NCI-H2227 treated with DMSO at 0.1 percent for 48 hours (cell line): Measurements from ENCODE around the gene CCNYL1.
"Not testable (repeated sequence)": the region's sequence is repeated elsewhere in the genome, so short reads cannot be mapped to it uniquely, and the experiment has no call there.

Experiments used
- DNase-seq: peaks from one replicate; lab custom pipeline; 2025; lab: John Stamatoyannopoulos, UW

Gene CCNYL1

DNA sequence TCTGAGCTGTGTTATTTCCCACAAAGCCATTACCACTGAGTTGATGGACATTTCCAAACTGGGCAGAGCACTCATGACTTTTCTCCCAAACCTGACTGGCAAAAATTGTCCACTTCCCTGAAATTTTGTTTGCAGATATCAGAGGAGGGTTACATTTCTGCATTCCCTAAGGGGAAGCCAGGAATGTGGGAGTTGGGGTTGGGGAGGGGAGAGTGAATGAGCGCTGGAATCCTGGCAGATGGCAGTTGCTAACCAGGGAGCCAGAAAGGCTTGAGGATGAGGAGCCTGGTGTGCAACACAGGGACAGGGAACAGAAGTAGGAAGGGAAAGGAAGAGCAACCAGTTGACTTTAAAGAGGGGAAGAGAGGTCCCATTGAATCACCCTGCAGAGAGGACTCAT, 14.0 kb upstream of the CCNYL1 start:
- no peak for DNase-seq

DNA sequence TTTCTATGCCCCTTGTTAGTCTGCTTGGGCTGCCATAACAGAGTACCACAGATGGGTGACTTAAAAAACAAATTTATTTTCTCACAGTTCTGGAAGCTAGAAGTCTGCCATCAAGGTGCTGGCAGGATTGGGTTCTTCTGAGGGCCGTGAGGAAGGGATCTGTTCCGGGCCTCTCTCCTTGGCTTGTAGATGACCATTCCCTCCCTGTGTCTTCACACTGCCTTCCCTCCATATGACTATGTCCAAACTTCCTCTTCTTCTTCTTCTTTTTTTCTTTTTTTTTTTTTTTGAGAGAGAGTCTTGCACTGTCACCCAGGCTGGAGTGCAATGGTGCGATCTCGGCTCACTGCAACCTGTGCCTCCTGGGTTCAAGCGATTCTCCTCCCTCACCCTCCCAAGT, 13.1 kb upstream of the CCNYL1 start:
- DNase-seq: no peak

DNA sequence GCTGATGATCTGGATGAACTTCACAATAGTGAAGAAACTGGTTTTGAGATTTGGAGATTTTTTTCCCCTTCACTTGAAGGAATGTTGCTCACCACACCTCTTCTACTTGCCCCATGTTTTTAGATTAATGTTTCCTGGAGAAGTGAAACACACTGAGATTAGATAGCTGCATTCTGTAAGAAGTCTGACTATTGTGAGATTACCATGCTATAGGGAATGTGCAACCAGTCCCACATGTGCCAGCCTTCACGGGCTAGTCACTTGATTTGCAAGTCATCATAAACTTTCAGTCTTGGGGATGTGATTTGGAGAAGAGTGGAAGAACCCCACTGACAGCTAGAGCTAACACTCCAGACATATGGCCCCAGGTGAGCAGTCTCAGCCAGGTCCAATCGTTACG, 7.4 kb upstream of the CCNYL1 start:
- no peak for DNase-seq

- DNase-seq: no peak
Measured at GRCh38 chr2:207704671-207705070, 6.8 kb upstream of the CCNYL1 start.

GRCh38 chr2:207706936-207707860, 4.2 kb upstream of the CCNYL1 start:
- peak; percentile 43 for DNase-seq

DNA sequence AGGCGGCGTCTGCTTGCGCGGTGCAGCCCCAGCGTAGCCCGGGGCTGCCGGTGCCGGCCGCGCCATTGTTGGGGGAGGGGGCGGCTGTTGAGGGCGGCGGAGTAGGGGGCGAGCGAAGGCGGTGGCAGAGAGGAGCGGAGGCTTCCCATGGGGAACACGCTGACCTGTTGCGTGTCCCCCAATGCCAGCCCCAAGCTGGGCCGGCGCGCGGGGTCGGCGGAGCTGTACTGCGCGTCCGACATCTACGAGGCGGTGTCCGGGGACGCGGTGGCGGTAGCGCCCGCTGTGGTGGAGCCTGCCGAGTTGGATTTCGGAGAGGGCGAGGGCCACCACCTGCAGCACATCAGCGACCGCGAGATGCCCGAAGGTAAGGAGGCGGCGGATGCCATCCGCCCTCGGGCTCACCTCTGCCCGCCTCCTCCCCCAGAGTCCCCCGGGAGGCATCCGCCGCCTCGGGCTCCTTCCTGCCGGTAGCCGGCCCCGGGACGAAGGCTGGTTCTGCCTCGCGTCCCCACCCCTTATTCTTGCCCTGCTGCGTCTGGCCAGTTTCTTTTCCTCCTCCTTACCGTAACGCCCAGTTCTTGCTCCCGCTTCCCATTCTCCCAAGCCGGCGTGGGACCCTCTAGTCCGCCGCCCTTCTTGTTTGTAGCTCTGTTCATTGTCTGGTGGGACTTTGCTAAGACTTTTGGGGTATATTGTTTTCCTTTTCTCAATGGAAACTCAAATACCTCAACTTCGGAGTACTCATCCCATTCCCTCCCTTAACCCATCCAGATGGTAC, 500 bp downstream of the CCNYL1 start:
- peak; percentile 83 for DNase-seq

DNA sequence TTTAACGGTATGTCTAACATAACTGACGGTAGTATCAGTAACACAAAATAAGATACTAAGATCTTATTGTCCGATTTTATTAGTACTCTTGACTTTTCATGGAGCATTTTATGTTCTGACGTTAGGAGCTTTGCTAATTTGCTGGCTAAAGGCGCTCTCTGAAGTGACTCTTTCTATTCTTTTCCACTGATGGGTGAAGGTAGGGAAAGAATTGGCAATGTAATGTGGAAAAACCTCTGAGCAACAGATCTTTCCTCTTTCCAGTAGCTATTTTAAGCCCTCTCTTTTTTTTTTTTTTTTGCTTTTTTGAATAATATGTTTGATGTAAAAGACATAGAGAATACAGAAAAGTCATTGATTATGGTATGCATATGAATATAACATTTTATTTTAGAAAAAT, 4.6 kb downstream of the CCNYL1 start:
- DNase-seq: no peak

DNA sequence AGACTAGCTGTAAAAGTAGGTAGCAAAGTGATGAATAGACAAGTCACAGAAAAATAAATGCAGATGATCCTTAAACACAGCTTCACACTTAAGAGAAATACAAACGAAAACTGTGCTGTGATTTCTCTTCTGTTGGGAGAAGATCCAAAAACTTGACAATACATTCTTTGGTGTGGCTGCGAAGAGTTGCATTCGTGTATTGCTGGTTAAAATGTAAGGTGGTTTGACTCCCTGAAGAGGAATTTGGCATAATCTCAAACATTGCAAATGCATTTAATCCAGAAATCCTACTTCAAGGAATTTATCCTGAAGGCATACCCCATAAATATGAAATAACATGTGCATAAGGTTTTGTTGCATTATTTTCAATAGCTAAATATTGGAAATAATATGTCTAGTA, 7.1 kb downstream of the CCNYL1 start:
- DNase-seq: no peak

GRCh38 chr2:207719008-207719407, 7.6 kb downstream of the CCNYL1 start:
- no peak for DNase-seq

DNA sequence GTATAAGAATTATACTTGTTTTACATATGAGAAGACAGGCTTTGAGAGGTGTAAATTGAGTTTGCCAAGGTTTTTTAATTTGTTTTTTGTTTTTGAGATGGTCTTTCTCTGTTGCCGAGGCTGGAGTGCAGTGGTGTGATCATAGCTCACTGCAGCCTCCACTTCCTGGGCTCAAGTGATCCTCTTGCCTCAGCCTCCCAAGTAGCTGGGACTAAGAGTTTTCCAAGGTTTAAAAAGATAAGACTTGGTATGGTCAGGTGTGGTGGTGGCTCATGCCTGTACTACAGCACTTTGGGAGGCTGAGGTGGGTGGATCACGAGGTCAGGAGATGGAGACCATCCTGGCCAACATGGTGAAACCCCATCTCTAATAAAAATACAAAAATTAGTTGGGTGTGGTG, 8.2 kb downstream of the CCNYL1 start:
- not testable (repeated sequence) for DNase-seq

- no peak for DNase-seq
Measured at GRCh38 chr2:207720517-207721187, 9.2 kb downstream of the CCNYL1 start.

DNA sequence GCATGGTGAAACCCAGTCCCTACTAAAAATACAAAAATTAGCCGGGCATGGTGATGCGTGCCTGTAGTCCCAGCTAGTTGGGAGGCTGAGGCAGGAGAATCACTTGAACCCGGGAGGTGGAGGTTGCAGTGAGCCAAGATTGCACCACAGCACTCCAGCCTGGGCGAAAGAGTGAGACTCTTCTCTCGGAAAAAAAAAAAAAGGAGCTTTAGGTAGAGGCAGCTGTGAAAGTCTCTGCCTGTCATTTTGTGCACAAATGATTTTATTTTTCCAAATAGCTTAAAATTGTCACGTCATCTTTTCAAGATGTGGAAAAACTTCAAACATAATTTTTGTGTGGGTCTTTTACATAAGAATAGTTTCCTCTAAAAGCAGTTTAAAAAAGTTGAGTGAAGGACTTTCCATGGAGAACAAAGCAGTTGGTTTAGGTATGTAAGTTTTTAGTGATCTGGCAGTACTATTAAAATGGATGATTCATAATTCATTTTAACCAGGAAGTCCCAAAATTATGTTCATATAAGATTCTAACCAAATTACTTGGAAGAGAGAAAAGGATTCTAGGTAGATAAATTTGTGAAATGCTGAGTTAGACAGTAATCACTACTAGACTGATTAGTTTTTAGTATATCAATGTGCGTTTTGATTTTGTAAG, 11.5 kb downstream of the CCNYL1 start:
- no peak for DNase-seq

DNA sequence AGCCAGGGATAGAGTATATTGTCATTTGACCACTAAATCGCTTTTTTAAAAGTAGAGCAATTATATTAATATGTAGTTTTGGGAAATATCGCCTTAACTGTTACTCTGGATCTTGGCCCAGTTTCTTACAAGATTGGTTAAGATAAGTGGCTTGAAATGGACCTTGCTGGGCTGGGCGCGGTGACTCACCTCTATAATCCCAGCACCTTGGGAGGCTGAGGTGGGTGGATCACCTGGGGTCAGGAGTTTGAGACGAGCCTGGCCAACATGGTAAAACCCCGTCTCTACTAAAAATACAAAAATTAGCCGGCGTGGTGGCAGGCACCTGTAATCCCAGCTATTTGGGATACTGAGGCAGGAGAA, 12.0 kb downstream of the CCNYL1 start:
- DNase-seq: not testable (repeated sequence)

DNA sequence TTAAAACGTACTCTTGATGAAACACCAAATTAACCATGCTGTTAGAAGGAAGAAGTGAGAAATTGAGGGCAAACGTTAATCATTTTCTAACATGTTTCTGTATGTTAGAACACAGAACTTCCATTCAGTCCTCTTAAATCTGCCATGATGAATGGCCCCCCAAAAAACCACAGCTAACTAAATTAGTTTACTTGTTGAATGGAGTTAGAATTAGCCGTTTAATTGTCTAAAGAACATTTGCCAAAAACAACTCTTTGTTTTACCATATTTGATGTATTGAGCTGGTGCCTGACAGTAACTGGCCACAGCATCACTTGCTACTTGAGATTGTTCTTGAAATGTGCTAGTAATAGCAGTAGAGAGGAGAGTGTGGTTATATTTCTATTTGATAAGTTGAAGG, 12.7 kb downstream of the CCNYL1 start:
- DNase-seq: no peak

DNA sequence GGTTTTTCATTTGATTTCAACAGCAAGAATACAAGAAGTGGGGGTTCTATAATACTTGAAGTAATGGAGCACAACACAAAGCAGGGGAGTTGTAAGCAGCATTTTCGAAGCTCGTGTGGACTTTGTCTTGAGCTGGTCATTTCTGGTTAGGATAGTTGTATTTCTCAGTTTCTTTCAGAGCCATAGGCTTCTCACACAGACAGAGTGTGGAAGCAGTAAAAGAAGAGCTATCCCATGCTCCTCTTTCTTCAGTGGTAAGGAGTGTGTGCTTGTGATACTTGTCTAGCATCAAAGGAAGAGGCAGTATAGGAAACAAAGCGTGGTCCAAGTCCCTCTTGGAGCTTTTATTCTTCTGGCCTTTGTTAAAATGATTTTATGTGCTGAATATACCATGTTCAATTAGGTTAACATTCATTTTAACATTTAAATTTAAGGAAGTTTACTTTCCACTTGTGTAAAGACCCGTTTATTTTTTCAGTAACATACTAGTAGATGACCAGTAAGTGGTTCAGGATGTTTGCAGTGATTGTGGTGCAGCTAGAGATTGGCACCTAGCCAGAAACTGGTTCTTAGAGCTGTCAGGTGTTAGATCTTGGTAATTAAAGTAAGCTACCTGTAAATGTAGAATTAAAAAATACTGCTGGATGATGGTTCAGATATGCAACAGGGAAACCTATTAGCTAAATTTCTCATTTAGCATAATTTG, 14.6 kb downstream of the CCNYL1 start:
- DNase-seq: peak; percentile 61

GRCh38 chr2:207727261-207727660, 15.8 kb downstream of the CCNYL1 start:
- no peak for DNase-seq

- no peak for DNase-seq
Measured at GRCh38 chr2:207729465-207729998, 18.1 kb downstream of the CCNYL1 start.

DNA sequence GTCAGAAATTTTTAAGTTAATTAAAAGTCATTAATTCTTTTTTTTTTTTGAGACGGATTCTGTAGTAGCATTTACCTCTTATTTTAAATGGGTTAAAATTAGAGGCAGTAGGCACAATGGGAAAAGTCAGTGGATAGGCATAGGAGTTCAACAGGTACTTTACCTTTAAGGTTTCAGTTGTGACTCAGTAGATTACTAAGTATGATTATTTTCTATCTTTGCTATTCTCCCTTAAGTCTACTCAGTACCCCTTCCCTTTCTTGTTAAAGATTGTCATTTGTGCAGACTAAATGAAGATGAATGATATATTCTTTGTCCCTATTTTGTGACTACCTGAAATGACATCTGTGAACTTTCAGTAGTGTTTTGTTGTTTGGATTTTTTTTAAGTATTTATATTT, 19.7 kb downstream of the CCNYL1 start:
- DNase-seq: no peak

DNA sequence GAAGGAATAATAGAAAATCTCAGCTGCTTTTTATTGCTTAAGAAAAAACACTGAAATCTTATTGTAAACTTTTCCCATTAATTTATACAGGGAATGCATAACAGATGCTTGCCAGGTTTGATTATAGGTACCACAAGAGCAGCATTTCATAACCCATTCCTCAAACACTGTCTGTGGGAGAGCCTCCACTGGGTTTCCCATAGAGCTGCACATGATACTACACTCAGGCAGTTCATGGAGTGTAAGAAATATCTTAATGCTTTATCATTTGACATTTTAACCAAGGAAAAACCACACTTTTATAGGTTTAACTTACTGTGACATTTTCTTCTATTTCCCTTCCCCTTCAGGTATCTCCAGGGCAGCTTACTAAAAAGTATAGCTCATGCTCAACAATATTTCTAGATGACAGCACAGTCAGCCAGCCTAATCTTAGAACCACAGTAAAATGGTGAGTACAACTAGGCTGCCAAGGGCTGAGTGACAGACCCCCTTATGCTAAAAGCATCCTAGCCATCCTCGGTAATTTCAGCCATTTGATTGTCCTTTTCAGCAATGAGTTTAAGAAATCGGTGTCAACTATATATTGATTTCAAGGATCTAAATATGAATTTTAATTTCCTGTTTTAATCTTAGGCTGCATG, 22.3 kb downstream of the CCNYL1 start:
- no peak for DNase-seq

GRCh38 chr2:207734264-207734635, 22.8 kb downstream of the CCNYL1 start:
- no peak for DNase-seq
